MM.1S (cell line): ENCODE data around the gene SYNE1.

ENCODE experiments used
- DNase-seq: peaks from one replicate; pipeline ENCODE4 v3.0.0-alpha.2; 2015
- H2AFZ ChIP-seq: fragments of 300-600 bp; sonication (generic); 2 replicates; pipeline ENCODE4 v1.6.0; 2016; ENCODE audit warnings: antibody characterized with exemption, low read length
- H3F3A ChIP-seq: fragments of 300-600 bp; sonication (generic); 2 replicates; pipeline ENCODE4 v1.6.1; 2016; ENCODE audit warnings: mild to moderate bottlenecking, antibody characterized with exemption, low read length, moderate library complexity, mixed read lengths; ENCODE audit not compliant: insufficient read depth
- H3K27ac ChIP-seq: fragments of 300-600 bp; sonication (generic); 2 replicates; pipeline ENCODE4 v1.5.1; 2016; ENCODE audit warnings: mild to moderate bottlenecking, low read length
- H3K27me3 ChIP-seq: fragments of 300-600 bp; sonication (generic); replicated peaks from 2 replicates; pipeline ENCODE4 v1.6.0; 2016; ENCODE audit warnings: low read length; ENCODE audit not compliant: insufficient read depth
- H3K36me3 ChIP-seq: fragments of 300-600 bp; sonication (generic); replicated peaks from 2 replicates; pipeline ENCODE4 v1.6.1; 2016; ENCODE audit warnings: mild to moderate bottlenecking, low read length, mixed read lengths; ENCODE audit not compliant: insufficient read depth
- H3K4me1 ChIP-seq: fragments of 300-600 bp; sonication (generic); 2 replicates; pipeline ENCODE4 v1.6.1; 2016; ENCODE audit warnings: low read length, mixed read lengths
- H3K4me2 ChIP-seq: fragments of 300-600 bp; sonication (generic); 2 replicates; pipeline ENCODE4 v1.6.0; 2016; ENCODE audit warnings: low read depth, low read length
- H3K4me3 ChIP-seq: fragments of 300-600 bp; sonication (generic); 2 replicates; pipeline ENCODE4 v1.5.1; 2016; ENCODE audit warnings: low read length, mixed read lengths
- H3K79me2 ChIP-seq: fragments of 300-600 bp; sonication (generic); 2 replicates; pipeline ENCODE4 v1.6.1; 2016; ENCODE audit warnings: mixed run types, low read length, mixed read lengths
- H3K9ac ChIP-seq: fragments of 300-600 bp; sonication (generic); 2 replicates; pipeline ENCODE4 v1.6.1; 2016; ENCODE audit warnings: low read length, mixed read lengths
- H3K9me2 ChIP-seq: fragments of 300-600 bp; sonication (generic); replicated peaks from 2 replicates; pipeline ENCODE4 v1.6.1; 2016; ENCODE audit warnings: mild to moderate bottlenecking, low read length, mixed read lengths; ENCODE audit not compliant: insufficient read depth
- H3K9me3 ChIP-seq: fragments of 300-600 bp; sonication (generic); replicated peaks from 2 replicates; pipeline ENCODE4 v1.6.1; 2016; ENCODE audit warnings: mild to moderate bottlenecking, low read length, mixed read lengths; ENCODE audit not compliant: insufficient read depth
- H4K20me1 ChIP-seq: fragments of 300-600 bp; sonication (generic); 2 replicates; pipeline ENCODE4 v1.6.1; 2016; ENCODE audit warnings: mild to moderate bottlenecking, low read length, moderate library complexity, mixed read lengths; ENCODE audit not compliant: insufficient read depth
- CTCF ChIP-seq: fragments of 300-600 bp; sonication (generic); IDR thresholded peaks from 2 replicates; pipeline ENCODE4 v1.5.1; 2016; ENCODE audit warnings: antibody characterized with exemption, low read length, mixed read lengths
- EZH2 ChIP-seq: fragments of 300-600 bp; sonication (generic); optimal IDR thresholded peaks from 2 replicates; pipeline ENCODE3; 2017; ENCODE audit warnings: low read depth, mild to moderate bottlenecking, antibody characterized with exemption, low read length, mixed read lengths
- EZH2phosphoT487 ChIP-seq: fragments of 300-600 bp; sonication (generic); IDR thresholded peaks from 2 replicates; pipeline ENCODE4 v1.6.1; 2018; ENCODE audit warnings: antibody characterized with exemption, low read length

SYNE1 gene

GRCh38 chr6:152671171-152671570 lies 34.0 kb upstream of the SYNE1 start:
- Histone ChIP-seq H3K79me2 (no peaks in the 10 kb centered on the region), H3K4me3 (no peak overlapping the region), H3F3A (no peaks in the 10 kb centered on the region), H3K9ac (no peak overlapping the region), H3K9me2 (no peaks in the 10 kb centered on the region), H3K27ac (no peak overlapping the region), H4K20me1 (no peaks in the 10 kb centered on the region), H3K4me1 (no peaks in the 10 kb centered on the region), H3K27me3 (no peaks in the 10 kb centered on the region), H3K9me3 (no peaks in the 10 kb centered on the region), H2AFZ (no peak overlapping the region), H3K36me3 (no peaks in the 10 kb centered on the region), H3K4me2 (no peak overlapping the region)
- TF ChIP-seq EZH2phosphoT487: no peak
- no peak for TF ChIP-seq EZH2
- TF ChIP-seq CTCF: no peak
- DNase-seq: no peak

DNA sequence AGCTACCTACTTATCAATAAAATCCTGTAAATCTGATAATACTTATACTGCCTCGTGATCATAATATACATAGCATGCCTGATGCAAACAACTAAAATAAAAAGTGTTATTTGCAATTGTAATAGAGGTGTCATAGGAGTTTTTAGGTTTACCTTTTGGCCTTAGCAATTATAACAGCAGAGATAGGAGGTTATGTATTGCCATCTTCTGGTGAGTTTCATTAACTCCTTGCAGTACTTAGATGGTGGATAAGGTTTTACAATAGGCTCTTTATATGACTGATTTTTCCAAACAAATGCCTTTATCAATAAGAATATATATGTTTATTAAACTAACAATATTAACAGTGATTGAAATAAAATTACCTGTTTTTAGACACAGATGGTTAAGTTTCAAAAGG lies 32.7 kb upstream of the SYNE1 start:
- Histone ChIP-seq H3K9ac (no peak overlapping the region), H3K9me3 (no peaks in the 10 kb centered on the region), H3K27me3 (no peaks in the 10 kb centered on the region), H3K27ac (no peak overlapping the region), H4K20me1 (no peaks in the 10 kb centered on the region), H3K79me2 (no peaks in the 10 kb centered on the region), H3K36me3 (no peaks in the 10 kb centered on the region), H3K4me2 (no peak overlapping the region), H3K4me3 (no peak overlapping the region), H3K9me2 (no peaks in the 10 kb centered on the region), H3K4me1 (no peaks in the 10 kb centered on the region), H3F3A (no peaks in the 10 kb centered on the region), H2AFZ (no peak overlapping the region)
- DNase-seq: no peak
- TF ChIP-seq EZH2 (no peak), CTCF (no peak; the same call in 1 of the 2 replicates)

- no peak overlapping the region for H3K27ac ChIP-seq
- TF ChIP-seq CTCF (no peak), EZH2phosphoT487 (no peak), EZH2 (no peak)
- H3K4me2 ChIP-seq: no peak overlapping the region
- H3K9me2 ChIP-seq: no peaks in the 10 kb centered on the region
- H3F3A ChIP-seq: no peaks in the 10 kb centered on the region
- H3K36me3 ChIP-seq: no peaks in the 10 kb centered on the region
- DNase-seq: no peak
- H4K20me1 ChIP-seq: no peaks in the 10 kb centered on the region
- H3K9me3 ChIP-seq: no peaks in the 10 kb centered on the region
- H3K4me3 ChIP-seq: no peak overlapping the region
- H3K27me3 ChIP-seq: no peaks in the 10 kb centered on the region
- H3K79me2 ChIP-seq: no peaks in the 10 kb centered on the region
- no peaks in the 10 kb centered on the region for H3K4me1 ChIP-seq
- no peak overlapping the region for H3K9ac ChIP-seq
- no peak overlapping the region for H2AFZ ChIP-seq
These were observed 24.6 kb upstream of the SYNE1 start for GRCh38 chr6:152661776-152662175.

DNA sequence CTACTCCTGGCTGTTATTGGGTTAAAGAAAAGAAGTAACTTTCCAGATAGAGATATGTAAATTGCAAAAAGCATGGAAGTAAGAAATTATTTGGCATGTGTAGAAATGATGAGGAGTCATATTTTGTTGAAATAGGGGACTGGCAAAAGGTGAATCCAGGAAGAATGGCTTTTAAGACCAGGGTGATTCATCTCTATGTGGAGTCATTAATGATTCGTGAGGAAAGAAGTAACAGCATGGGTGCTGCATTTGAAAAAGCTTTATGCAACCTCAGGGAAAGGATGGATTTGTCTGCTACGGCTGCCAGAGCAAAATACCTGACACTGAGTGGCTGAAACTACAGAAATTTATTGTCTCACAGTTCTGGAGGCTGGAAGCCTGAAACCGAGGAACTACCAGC lies 14.8 kb upstream of the SYNE1 start:
- Histone ChIP-seq H3K36me3 (no peaks in the 10 kb centered on the region), H3K4me2 (no peak overlapping the region), H3F3A (no peaks in the 10 kb centered on the region), H3K27ac (no peak overlapping the region), H3K27me3 (no peaks in the 10 kb centered on the region), H3K9me3 (no peaks in the 10 kb centered on the region), H3K4me3 (no peak overlapping the region), H3K9me2 (no peaks in the 10 kb centered on the region), H3K79me2 (no peaks in the 10 kb centered on the region), H3K4me1 (no peaks in the 10 kb centered on the region), H3K9ac (no peak overlapping the region), H2AFZ (no peak overlapping the region), H4K20me1 (no peaks in the 10 kb centered on the region)
- DNase-seq: no peak
- TF ChIP-seq CTCF: no peak
- no peak for TF ChIP-seq EZH2
- TF ChIP-seq EZH2phosphoT487: no peak
